ENCODE results near the gene SLC17A1. TPM values are rescaled to one million over a fixed set of nuclear protein-coding genes. Genes with fewer than 3 reads are reported as not detected.

Gene SLC17A1
- total and polyA plus RNA-seq, 10 of the 15 experiments (the other 5 are each of a cell fraction or from before 2014, with no cell fraction given), result not detected

DNA sequence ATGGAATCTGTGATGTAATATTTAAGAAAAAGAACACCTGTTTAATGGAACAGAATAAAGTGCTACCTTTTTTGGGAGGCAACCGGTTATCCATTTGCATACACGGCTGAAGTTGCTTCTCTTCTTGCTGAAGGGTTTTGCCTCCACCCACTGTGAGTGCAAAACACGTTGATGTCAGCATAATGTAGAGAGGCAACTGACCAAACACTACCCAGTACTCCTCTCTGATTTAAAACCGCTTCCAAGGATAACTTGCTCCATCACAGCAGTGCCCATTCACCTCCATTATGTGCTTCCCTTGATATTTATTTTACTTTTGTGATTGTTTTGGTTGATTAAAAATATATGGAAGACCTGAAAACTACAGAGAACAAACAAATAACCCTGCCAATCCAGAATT is 1.4 kb downstream of the SLC17A1 start:
- TF ChIP-seq, protein P1, sequence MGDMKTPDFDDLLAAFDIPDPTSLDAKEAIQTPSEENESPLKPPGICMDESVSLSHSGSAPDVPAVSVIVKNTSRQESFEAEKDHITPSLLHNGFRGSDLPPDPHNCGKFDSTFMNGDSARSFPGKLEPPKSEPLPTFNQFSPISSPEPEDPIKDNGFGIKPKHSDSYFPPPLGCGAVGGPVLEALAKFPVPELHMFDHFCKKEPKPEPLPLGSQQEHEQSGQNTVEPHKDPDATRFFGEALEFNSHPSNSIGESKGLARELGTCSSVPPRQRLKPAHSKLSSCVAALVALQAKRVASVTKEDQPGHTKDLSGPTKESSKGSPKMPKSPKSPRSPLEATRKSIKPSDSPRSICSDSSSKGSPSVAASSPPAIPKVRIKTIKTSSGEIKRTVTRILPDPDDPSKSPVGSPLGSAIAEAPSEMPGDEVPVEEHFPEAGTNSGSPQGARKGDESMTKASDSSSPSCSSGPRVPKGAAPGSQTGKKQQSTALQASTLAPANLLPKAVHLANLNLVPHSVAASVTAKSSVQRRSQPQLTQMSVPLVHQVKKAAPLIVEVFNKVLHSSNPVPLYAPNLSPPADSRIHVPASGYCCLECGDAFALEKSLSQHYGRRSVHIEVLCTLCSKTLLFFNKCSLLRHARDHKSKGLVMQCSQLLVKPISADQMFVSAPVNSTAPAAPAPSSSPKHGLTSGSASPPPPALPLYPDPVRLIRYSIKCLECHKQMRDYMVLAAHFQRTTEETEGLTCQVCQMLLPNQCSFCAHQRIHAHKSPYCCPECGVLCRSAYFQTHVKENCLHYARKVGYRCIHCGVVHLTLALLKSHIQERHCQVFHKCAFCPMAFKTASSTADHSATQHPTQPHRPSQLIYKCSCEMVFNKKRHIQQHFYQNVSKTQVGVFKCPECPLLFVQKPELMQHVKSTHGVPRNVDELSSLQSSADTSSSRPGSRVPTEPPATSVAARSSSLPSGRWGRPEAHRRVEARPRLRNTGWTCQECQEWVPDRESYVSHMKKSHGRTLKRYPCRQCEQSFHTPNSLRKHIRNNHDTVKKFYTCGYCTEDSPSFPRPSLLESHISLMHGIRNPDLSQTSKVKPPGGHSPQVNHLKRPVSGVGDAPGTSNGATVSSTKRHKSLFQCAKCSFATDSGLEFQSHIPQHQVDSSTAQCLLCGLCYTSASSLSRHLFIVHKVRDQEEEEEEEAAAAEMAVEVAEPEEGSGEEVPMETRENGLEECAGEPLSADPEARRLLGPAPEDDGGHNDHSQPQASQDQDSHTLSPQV (IDR thresholded peaks at IDR 0.05), result no peak
- TF ChIP-seq SMARCA5 (IDR thresholded peaks at IDR 0.05) (no peak), CREB1 (IDR thresholded peaks at IDR 0.05; ENCODE audit: low read depth) (no peak), RAD21 (IDR thresholded peaks at IDR 0.05; ENCODE audit: insufficient read depth, low read depth, low read length) (no peak), MYB (IDR thresholded peaks at IDR 0.05; ENCODE audit: borderline replicate concordance, low read depth, low read length) (no peak), SP1 (IDR thresholded peaks at IDR 0.05; ENCODE audit: low read depth, low read length) (no peak), MTA3 (IDR thresholded peaks at IDR 0.05; ENCODE audit: borderline replicate concordance, low read length) (no peak)
- TF ChIP-seq, protein P2, sequence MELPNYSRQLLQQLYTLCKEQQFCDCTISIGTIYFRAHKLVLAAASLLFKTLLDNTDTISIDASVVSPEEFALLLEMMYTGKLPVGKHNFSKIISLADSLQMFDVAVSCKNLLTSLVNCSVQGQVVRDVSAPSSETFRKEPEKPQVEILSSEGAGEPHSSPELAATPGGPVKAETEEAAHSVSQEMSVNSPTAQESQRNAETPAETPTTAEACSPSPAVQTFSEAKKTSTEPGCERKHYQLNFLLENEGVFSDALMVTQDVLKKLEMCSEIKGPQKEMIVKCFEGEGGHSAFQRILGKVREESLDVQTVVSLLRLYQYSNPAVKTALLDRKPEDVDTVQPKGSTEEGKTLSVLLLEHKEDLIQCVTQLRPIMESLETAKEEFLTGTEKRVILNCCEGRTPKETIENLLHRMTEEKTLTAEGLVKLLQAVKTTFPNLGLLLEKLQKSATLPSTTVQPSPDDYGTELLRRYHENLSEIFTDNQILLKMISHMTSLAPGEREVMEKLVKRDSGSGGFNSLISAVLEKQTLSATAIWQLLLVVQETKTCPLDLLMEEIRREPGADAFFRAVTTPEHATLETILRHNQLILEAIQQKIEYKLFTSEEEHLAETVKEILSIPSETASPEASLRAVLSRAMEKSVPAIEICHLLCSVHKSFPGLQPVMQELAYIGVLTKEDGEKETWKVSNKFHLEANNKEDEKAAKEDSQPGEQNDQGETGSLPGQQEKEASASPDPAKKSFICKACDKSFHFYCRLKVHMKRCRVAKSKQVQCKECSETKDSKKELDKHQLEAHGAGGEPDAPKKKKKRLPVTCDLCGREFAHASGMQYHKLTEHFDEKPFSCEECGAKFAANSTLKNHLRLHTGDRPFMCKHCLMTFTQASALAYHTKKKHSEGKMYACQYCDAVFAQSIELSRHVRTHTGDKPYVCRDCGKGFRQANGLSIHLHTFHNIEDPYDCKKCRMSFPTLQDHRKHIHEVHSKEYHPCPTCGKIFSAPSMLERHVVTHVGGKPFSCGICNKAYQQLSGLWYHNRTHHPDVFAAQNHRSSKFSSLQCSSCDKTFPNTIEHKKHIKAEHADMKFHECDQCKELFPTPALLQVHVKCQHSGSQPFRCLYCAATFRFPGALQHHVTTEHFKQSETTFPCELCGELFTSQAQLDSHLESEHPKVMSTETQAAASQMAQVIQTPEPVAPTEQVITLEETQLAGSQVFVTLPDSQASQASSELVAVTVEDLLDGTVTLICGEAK (IDR thresholded peaks at IDR 0.05; ENCODE audit: borderline replicate concordance), result no peak
- RAD21 ChIA-PET (ENCODE audit: unreplicated experiment), result no interaction called here
- SMC1A ChIA-PET (ENCODE audit: uncharacterized antibody, unreplicated experiment), result no interaction called here
- H3K4me2 ChIP-seq (ENCODE audit: control insufficient read depth, insufficient read depth), result no peak overlapping the region
- H3K4me3 ChIP-seq, result no peak overlapping the region
- no TSS peak for BruUV-seq (replicated peaks)
- H3K79me2 ChIP-seq (ENCODE audit: control insufficient read depth, insufficient read depth, low read length), result no peaks in the 10 kb centered on the region
- DNase-seq (ENCODE audit: low read depth, low spot score) (no peak), ATAC-seq (no peak), FAIRE-seq (no peak)
- intact Hi-C loops (cut with micrococcal nuclease; ENCODE audit: unreplicated experiment), result no loop called here
- H3K36me3 ChIP-seq (ENCODE audit: control insufficient read depth in 2 of 2, insufficient read depth in 2 of 2, low read length in 1 of 2), result no peaks in the 10 kb centered on the region
- H3K9ac ChIP-seq (ENCODE audit: control insufficient read depth, insufficient read depth, low read length), result no peak overlapping the region
- H4K20me1 ChIP-seq (ENCODE audit: control insufficient read depth, insufficient read depth), result no peaks in the 10 kb centered on the region
- H2AFZ ChIP-seq (ENCODE audit: control insufficient read depth, low read depth, low read length), result no peak overlapping the region
- WGBS (ENCODE audit: insufficient coverage, insufficient replicate concordance, low lambda C conversion rate, missing lambda C conversion rate), result 24% methylated on average over 4 of the region's 4 CpGs
- H3K9me3 ChIP-seq (replicated peaks; ENCODE audit: control insufficient read depth, insufficient read depth, low read length), result no peaks in the 10 kb centered on the region
- in situ Hi-C loops (cut with MboI), result no loop called here
- H3K27me3 ChIP-seq (replicated peaks in 1 of 2; ENCODE audit: control insufficient read depth in 2 of 2, insufficient read depth in 2 of 2, low read length in 1 of 2), result no peaks in the 10 kb centered on the region
- CTCF ChIA-PET, result no interaction called here
- H3K27ac ChIP-seq (ENCODE audit: control insufficient read depth, insufficient read depth), result no peak overlapping the region
- POLR2A ChIA-PET, result no interaction called here
- no peaks in the 10 kb centered on the region for H3K4me1 ChIP-seq (ENCODE audit: control insufficient read depth, insufficient read depth, low read length)

All from GM12878 (cell line).